ENCODE results near the gene ZNF195. TPM values are rescaled to one million over a fixed set of nuclear protein-coding genes. Genes with fewer than 3 reads are reported as not detected.
A peak's percentile ranks its signal among the peaks of the same experiment; 100 is the strongest.
"Not testable (repeated sequence)": the region's sequence is repeated elsewhere in the genome, so short reads cannot be mapped to it uniquely, and the experiment has no call there.

ZNF195 gene
- polyA plus RNA-seq (2013, experiment 1 of 2): 27.5 TPM
- 25.8 TPM for polyA plus RNA-seq (2013, experiment 2 of 2)

DNA sequence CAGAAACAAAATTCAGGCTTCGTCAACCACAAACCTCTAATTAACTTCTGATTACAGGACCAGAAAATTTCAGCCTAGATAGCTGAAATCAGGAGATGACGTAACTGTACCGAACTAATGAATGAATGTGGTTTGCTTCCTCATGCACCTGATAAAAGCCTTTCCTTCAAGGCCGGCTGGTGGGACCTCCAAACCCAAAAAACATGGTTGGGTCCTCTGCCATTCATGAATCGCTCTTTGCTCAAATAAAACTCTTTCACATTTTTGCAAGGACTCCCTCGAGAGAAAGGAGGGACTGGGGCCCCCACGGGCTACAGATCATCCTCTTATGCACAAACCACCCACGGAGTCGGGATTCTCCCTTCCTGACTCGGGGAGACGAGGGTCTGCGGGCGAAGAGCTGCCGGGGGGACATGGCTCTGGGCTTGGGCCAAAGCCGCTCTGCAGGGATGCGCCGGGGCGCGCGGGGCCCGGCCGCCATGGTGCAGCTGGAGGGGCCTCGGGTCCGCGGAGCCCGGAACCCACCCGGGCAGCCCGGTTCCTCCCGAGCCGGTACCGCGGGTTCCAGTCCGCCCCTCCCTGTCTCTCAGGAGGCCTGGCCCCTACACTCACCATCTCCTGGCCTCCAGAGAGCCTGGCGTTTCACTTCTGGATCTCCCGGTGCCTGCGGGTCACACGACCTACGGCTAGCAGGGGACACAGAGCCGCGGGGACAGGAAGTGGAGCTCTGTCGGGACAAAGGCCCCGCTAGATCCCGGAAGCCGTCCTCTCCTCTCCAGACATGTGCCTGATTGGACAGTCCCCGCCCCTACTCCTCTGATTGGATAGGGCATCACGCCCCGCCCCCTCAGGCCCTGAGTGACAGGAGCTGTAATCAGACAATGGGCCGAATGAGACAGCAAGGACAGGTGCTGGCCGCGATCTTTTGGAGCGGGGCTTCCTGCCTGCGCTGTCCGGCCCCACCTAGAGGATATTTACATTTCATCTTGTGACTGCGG lies at the start of gene ZNF195:
TSS of gene ZNF195 (minus strand) at position 721 of the 998 bp plus-strand sequence. CDS start at position 615, 106 bp downstream.
- Histone ChIP-seq H3K4me3 (ENCODE audit: extremely low read depth, insufficient read depth, low read length, poor library complexity, severe bottlenecking) (peak within 1 kb of the TSS; percentile 99), H3K27ac (ENCODE audit: low read depth, low read length, severe bottlenecking) (peak within 1 kb of the TSS; percentile 91), H3K9me3 (ENCODE audit: control insufficient read depth, low read length) (peaks cover 9% of the 10 kb centered on the region), H3K36me3 (ENCODE audit: control insufficient read depth, insufficient read depth, low read length) (peaks cover 41% of the 10 kb centered on the region), H3K4me1 (ENCODE audit: control insufficient read depth, insufficient read depth, low read length, poor library complexity, severe bottlenecking) (no peaks in the 10 kb centered on the region)
- WGBS, 2 experiments (ENCODE audit: insufficient coverage in 2 of 2): 1 to 2% methylated on average over 37 to 38 of the region's 54 CpGs

GRCh38 chr11:3428076-3428475 lies 49.1 kb upstream of the ZNF195 start:
- H3K4me1 ChIP-seq (ENCODE audit: control insufficient read depth, insufficient read depth, low read length, poor library complexity, severe bottlenecking); H3K4me3 ChIP-seq (ENCODE audit: extremely low read depth, insufficient read depth, low read length, poor library complexity, severe bottlenecking); H3K27ac ChIP-seq (ENCODE audit: low read depth, low read length, severe bottlenecking); H3K36me3 ChIP-seq (ENCODE audit: control insufficient read depth, insufficient read depth, low read length); H3K9me3 ChIP-seq (ENCODE audit: control insufficient read depth, low read length): not testable (repeated sequence)
- 91 to 96% methylated on average over 5 to 7 of the region's 10 CpGs for WGBS, 2 experiments (ENCODE audit: insufficient coverage in 2 of 2)

GRCh38 chr11:3426541-3426940 lies 47.6 kb upstream of the ZNF195 start:
- not testable (repeated sequence) for H3K27ac ChIP-seq (ENCODE audit: low read depth, low read length, severe bottlenecking); H3K36me3 ChIP-seq (ENCODE audit: control insufficient read depth, insufficient read depth, low read length); H3K4me3 ChIP-seq (ENCODE audit: extremely low read depth, insufficient read depth, low read length, poor library complexity, severe bottlenecking); H3K9me3 ChIP-seq (ENCODE audit: control insufficient read depth, low read length); H3K4me1 ChIP-seq (ENCODE audit: control insufficient read depth, insufficient read depth, low read length, poor library complexity, severe bottlenecking)
- 88 to 89% methylated on average over 5 of the region's 8 CpGs for WGBS, 2 experiments (ENCODE audit: insufficient coverage in 2 of 2)

- WGBS, 2 experiments (ENCODE audit: insufficient coverage in 2 of 2): 100% methylated on average over 1 of the region's 5 CpGs; no CpG with 5 or more reads in 1 of the 2 experiments
- H3K4me3 ChIP-seq (ENCODE audit: extremely low read depth, insufficient read depth, low read length, poor library complexity, severe bottlenecking): not testable (repeated sequence)
Measured at GRCh38 chr11:3423928-3424327, 45.0 kb upstream of the ZNF195 start.

DNA sequence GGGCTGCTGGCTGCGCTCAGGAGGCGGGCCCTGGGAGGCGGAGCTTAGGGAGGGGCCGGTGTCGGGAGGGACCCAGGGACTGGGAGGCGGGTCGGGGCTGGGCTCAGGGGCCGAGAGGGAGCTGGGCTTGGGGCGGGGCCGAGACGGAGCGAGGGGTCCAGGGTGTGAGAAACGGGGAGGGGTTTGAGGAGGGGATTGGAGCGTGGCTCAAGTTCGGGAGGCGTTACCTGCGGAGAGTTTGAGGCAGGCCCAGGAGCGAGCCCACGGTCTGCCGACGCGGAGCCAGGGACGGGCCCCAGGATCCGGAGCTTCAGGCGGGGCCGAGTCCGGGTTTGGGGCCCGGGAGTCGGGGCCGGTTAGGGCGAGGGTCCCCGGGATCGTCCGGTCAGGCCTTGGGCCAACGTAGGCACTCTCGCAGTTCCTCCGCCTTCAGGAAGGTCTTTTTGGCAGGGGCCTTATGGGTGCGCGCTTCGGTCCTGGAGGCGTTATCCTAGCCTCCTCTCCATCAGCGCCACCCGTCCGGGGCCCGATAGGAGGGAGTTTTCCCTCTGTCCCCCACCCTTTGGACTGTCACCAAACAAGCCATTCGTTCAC lies 44.3 kb upstream of the ZNF195 start:
- H3K36me3 ChIP-seq (ENCODE audit: control insufficient read depth, insufficient read depth, low read length); H3K9me3 ChIP-seq (ENCODE audit: control insufficient read depth, low read length); H3K4me1 ChIP-seq (ENCODE audit: control insufficient read depth, insufficient read depth, low read length, poor library complexity, severe bottlenecking): not testable (repeated sequence)
- H3K4me3 ChIP-seq (ENCODE audit: extremely low read depth, insufficient read depth, low read length, poor library complexity, severe bottlenecking): peak overlapping the region; percentile 53
- 1 to 2% methylated on average over 25 to 28 of the region's 46 CpGs for WGBS, 2 experiments (ENCODE audit: insufficient coverage in 2 of 2)
- H3K27ac ChIP-seq (ENCODE audit: low read depth, low read length, severe bottlenecking): peak overlapping the region; percentile 23

More at GRCh38 chr11:3423928-3424327, 45.0 kb upstream of the ZNF195 start:
- not testable (repeated sequence) for H3K36me3 ChIP-seq (ENCODE audit: control insufficient read depth, insufficient read depth, low read length); H3K27ac ChIP-seq (ENCODE audit: low read depth, low read length, severe bottlenecking); H3K4me1 ChIP-seq (ENCODE audit: control insufficient read depth, insufficient read depth, low read length, poor library complexity, severe bottlenecking); H3K9me3 ChIP-seq (ENCODE audit: control insufficient read depth, low read length)

- Histone ChIP-seq H3K27ac (ENCODE audit: low read depth, low read length, severe bottlenecking) (peak overlapping the region; percentile 79), H3K4me3 (ENCODE audit: extremely low read depth, insufficient read depth, low read length, poor library complexity, severe bottlenecking) (peak overlapping the region; percentile 53)
- not testable (repeated sequence) for H3K4me1 ChIP-seq (ENCODE audit: control insufficient read depth, insufficient read depth, low read length, poor library complexity, severe bottlenecking); H3K36me3 ChIP-seq (ENCODE audit: control insufficient read depth, insufficient read depth, low read length); H3K9me3 ChIP-seq (ENCODE audit: control insufficient read depth, low read length)
- WGBS, 2 experiments (ENCODE audit: insufficient coverage in 2 of 2): 1 to 2% methylated on average over 33 to 52 of the region's 66 CpGs
Measured at GRCh38 chr11:3422380-3423137, 43.6 kb upstream of the ZNF195 start.

DNA sequence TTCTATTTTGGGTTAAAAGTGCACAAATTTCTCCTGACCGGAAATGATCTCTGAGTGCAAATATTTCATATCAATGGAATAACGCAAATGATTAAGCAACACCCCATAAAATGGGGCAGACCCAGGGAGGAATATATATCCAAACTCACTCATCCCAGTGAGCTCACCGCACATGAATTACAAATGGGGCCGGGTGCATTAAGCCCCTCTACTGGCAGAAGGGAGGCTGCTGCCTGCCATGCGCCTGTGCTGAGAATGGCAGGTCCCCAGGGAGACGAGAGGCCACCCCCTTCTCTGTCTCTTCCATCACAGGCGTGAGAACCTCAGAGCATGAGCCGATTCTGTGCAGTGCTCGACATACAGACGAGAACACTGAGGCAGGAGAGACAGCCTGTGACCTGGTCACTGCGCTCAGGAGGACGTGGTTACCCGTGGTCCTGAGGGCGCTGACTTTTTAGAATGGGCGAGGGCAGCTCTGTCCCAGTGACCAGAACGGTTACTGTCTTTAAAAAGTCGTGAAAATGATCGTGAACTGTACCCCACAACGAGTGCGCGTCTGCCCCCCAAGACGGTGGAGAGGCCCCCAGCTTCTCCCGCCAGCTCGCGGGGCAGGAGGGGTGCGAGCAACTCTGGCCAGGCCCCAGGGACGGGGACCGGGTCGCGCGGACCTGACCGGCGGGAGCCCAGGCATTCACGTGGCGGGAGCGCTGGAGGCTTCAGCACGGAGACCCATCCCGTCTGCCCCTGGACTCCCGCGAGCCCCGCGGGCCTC lies 42.8 kb upstream of the ZNF195 start:
- peak overlapping the region; percentile 53 for H3K4me3 ChIP-seq (ENCODE audit: extremely low read depth, insufficient read depth, low read length, poor library complexity, severe bottlenecking)
- H3K36me3 ChIP-seq (ENCODE audit: control insufficient read depth, insufficient read depth, low read length); H3K4me1 ChIP-seq (ENCODE audit: control insufficient read depth, insufficient read depth, low read length, poor library complexity, severe bottlenecking); H3K27ac ChIP-seq (ENCODE audit: low read depth, low read length, severe bottlenecking); H3K9me3 ChIP-seq (ENCODE audit: control insufficient read depth, low read length): not testable (repeated sequence)
- whole genome bisulfite sequencing, 2 experiments (ENCODE audit: insufficient coverage in 2 of 2): 3% methylated on average over 24 to 28 of the region's 42 CpGs

DNA sequence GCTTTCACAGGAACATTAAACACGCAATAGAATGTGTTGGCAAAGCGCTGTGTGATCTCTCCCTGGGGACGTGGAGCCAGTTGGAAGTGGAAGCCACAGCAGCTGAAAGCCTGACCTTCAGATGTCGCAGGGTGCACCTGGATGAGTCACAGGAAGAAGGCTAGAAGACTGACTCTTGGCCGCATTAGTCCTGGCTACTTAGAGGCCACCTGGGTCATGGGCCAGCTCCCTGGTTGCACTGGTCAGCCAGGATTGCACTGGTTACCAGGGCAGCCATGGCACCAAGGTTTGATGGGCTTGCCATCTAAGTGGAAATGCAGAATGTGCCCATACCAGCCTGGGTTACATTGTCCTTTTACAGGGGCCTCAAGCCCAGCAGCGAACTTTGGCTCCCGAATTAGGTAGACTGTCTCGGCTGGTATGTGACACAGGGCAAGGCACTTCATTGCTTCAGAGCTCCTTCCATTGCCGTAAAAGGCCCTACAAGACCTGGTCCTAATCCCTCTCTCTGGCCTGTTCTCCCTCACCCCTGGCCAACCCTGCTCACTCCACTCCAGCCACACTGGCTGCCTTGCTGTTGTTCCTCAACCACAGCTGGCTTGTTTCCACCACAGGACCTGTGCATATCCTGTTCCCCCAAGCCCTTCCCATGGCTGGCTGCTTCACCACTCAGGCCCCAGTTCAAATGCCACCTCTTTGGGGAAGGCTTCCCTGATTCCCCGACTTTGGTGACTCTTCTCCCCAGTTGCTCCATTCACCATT lies 41.5 kb upstream of the ZNF195 start:
- WGBS, 2 experiments (ENCODE audit: insufficient coverage in 2 of 2): 97 to 99% methylated on average over 3 to 5 of the region's 10 CpGs

DNA sequence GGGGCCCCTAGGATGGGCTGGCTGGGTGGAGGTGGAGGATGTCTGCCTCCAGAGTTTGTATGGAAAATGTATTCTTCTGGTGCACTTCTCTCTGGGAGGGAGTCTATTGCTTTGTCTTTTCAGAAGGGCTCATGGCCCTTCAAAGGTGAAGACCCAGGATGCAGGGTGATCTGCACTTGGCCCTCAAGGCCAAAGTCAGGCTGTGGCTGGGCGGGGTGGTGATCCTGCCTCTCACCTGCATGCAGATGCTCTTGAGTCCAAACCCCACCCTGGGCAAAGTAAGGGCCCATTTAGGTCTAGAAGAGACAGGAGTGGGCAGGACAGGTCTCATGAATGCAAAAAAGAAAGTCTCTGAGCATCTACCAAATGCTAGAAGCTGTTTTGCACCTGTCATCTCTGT lies 40.5 kb upstream of the ZNF195 start:
- no CpG with 5 or more reads among the region's 1 CpG for WGBS, 2 experiments (ENCODE audit: insufficient coverage in 2 of 2)
- not testable (repeated sequence) for H3K9me3 ChIP-seq (ENCODE audit: control insufficient read depth, low read length); H3K4me3 ChIP-seq (ENCODE audit: extremely low read depth, insufficient read depth, low read length, poor library complexity, severe bottlenecking); H3K4me1 ChIP-seq (ENCODE audit: control insufficient read depth, insufficient read depth, low read length, poor library complexity, severe bottlenecking); H3K27ac ChIP-seq (ENCODE audit: low read depth, low read length, severe bottlenecking); H3K36me3 ChIP-seq (ENCODE audit: control insufficient read depth, insufficient read depth, low read length)

More for the DNA sequence above, 41.5 kb upstream of the ZNF195 start:
- H3K9me3 ChIP-seq (ENCODE audit: control insufficient read depth, low read length); H3K27ac ChIP-seq (ENCODE audit: low read depth, low read length, severe bottlenecking); H3K4me3 ChIP-seq (ENCODE audit: extremely low read depth, insufficient read depth, low read length, poor library complexity, severe bottlenecking); H3K4me1 ChIP-seq (ENCODE audit: control insufficient read depth, insufficient read depth, low read length, poor library complexity, severe bottlenecking); H3K36me3 ChIP-seq (ENCODE audit: control insufficient read depth, insufficient read depth, low read length): not testable (repeated sequence)
